Measurements from ENCODE around the gene CEP295NL.
"Not testable (repeated sequence)": the region's sequence is repeated elsewhere in the genome, so short reads cannot be mapped to it uniquely, and the experiment has no call there.

CEP295NL gene

DNA sequence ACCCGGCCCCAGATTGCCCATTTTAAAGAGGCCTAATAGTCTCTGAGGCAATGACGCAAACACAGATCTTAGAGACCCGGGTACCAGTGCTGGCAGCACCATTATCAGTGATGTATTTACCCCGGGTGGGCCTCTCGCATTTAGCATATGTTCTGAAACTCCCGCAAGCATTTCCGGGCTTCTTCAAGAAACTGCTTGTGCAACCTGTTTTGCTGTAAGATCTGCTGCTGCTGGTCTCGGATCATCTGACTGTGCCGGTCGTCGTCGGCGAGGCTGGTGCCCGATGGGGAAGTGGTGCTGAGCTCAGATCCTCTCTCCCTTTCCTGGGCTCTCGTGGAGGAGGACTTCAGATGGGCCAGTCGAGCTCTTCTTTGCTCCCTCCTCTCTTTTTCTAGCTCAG, 12.5 kb downstream of the CEP295NL start:
- DNase-seq (ENCODE audit: low spot score) (no peak), ATAC-seq (ENCODE audit: low read depth) (no peak)
- Histone ChIP-seq H3K4me1 (ENCODE audit: insufficient read depth, poor library complexity, severe bottlenecking) (peaks cover 7% of the 10 kb centered on the region), H3K27ac (ENCODE audit: poor library complexity, severe bottlenecking) (no peak overlapping the region), H3K36me3 (ENCODE audit: low read depth) (no peaks in the 10 kb centered on the region), H3K27me3 (ENCODE audit: insufficient read depth, poor library complexity, severe bottlenecking) (no peaks in the 10 kb centered on the region), H3K9me3 (ENCODE audit: severe bottlenecking) (no peaks in the 10 kb centered on the region), H3K4me3 (ENCODE audit: severe bottlenecking) (no peak overlapping the region)
- TF ChIP-seq, protein P1, sequence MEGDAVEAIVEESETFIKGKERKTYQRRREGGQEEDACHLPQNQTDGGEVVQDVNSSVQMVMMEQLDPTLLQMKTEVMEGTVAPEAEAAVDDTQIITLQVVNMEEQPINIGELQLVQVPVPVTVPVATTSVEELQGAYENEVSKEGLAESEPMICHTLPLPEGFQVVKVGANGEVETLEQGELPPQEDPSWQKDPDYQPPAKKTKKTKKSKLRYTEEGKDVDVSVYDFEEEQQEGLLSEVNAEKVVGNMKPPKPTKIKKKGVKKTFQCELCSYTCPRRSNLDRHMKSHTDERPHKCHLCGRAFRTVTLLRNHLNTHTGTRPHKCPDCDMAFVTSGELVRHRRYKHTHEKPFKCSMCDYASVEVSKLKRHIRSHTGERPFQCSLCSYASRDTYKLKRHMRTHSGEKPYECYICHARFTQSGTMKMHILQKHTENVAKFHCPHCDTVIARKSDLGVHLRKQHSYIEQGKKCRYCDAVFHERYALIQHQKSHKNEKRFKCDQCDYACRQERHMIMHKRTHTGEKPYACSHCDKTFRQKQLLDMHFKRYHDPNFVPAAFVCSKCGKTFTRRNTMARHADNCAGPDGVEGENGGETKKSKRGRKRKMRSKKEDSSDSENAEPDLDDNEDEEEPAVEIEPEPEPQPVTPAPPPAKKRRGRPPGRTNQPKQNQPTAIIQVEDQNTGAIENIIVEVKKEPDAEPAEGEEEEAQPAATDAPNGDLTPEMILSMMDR (IDR thresholded peaks at IDR 0.05; ENCODE audit: poor library complexity, severe bottlenecking), result no peak

DNA sequence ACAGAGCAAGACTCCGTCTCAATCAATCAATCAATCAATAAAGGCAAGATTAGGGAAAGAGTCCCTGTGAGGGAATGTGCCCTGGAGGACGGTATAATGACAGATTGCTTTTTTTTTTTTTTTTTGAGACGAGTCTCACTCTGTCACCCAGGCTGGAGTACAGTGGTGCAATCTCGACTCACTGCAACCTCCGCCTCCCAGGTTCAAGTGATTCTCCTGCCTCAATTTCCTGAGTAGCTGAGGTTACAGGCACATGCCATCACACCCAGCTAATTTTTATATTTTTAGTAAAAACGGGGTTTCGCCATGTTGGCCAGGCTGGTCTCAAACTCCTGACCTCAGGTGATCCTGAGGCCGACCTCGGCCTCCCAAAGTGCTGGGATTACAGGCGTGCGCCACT, 12.9 kb downstream of the CEP295NL start:
- H3K9me3 ChIP-seq (ENCODE audit: severe bottlenecking); H3K4me3 ChIP-seq (ENCODE audit: severe bottlenecking); H3K36me3 ChIP-seq (ENCODE audit: low read depth); H3K27ac ChIP-seq (ENCODE audit: poor library complexity, severe bottlenecking); H3K4me1 ChIP-seq (ENCODE audit: insufficient read depth, poor library complexity, severe bottlenecking); DNase-seq (ENCODE audit: low spot score); H3K27me3 ChIP-seq (ENCODE audit: insufficient read depth, poor library complexity, severe bottlenecking); ATAC-seq (ENCODE audit: low read depth): not testable (repeated sequence)

DNA sequence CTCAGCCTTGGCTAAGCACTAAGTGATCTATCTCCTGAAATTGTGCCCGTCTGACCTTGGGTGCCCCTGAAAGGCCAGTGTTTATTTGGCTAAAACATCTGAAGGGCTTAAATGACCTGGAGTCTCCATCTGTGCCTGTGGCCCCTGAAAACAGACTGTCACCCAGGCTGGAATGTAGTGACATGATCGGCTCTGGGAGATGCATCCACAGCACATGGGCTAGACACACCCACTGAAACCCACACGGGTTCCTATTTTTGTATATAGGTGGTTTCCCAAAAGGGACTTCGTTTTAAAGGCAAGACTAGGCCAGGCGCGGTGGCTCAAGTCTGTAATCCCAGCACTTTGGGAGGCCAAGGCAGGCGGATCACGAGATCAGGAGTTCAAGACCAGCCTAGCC, 13.5 kb downstream of the CEP295NL start:
- TF ChIP-seq, protein P1 (IDR thresholded peaks at IDR 0.05; ENCODE audit: poor library complexity, severe bottlenecking), result no peak

DNA sequence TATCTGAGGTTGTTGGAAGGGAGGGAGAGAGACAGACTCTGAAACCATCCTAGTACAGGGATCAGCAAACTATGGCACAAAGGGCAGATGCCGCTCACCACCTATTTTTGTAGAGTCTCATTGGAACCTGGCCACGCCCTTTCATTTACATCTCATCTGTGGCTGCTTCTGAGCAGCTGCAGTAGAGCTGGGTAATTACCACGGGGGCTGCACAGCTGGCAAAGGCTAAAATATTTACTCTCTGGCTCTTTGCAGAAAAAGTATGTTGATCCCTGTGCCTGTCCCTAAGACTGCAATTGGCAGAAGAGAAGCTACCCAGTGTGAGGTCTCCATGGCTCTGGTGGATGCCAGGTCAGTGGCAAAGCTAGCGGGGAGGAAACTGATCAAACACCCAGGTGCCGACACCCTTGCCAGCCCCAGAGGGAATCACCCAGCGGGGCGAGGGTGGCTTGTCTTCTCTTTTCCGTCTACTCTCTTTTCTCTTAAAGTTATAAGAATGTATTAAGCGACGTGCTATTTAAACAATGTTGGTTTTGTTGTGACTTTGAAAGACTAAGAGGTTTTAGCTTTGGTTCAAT, 14.0 kb downstream of the CEP295NL start:
- H3K36me3 ChIP-seq (ENCODE audit: low read depth), result no peaks in the 10 kb centered on the region
- ATAC-seq (ENCODE audit: low read depth) (no peak), DNase-seq (ENCODE audit: low spot score) (no peak)
- no peak overlapping the region for H3K27ac ChIP-seq (ENCODE audit: poor library complexity, severe bottlenecking)
- H3K9me3 ChIP-seq (ENCODE audit: severe bottlenecking), result no peaks in the 10 kb centered on the region
- H3K4me3 ChIP-seq (ENCODE audit: severe bottlenecking), result no peak overlapping the region
- TF ChIP-seq, protein P1 (IDR thresholded peaks at IDR 0.05; ENCODE audit: poor library complexity, severe bottlenecking), result no peak
- no peaks in the 10 kb centered on the region for H3K27me3 ChIP-seq (ENCODE audit: insufficient read depth, poor library complexity, severe bottlenecking)
- H3K4me1 ChIP-seq (ENCODE audit: insufficient read depth, poor library complexity, severe bottlenecking), result peaks cover 15% of the 10 kb centered on the region

More for the DNA sequence above, 13.5 kb downstream of the CEP295NL start:
- no peaks in the 10 kb centered on the region for H3K9me3 ChIP-seq (ENCODE audit: severe bottlenecking)
- DNase-seq (ENCODE audit: low spot score), result no peak
- ATAC-seq (ENCODE audit: low read depth), result no peak
- no peak overlapping the region for H3K4me3 ChIP-seq (ENCODE audit: severe bottlenecking)
- H3K4me1 ChIP-seq (ENCODE audit: insufficient read depth, poor library complexity, severe bottlenecking), result peaks cover 10% of the 10 kb centered on the region
- H3K36me3 ChIP-seq (ENCODE audit: low read depth), result no peaks in the 10 kb centered on the region
- no peak overlapping the region for H3K27ac ChIP-seq (ENCODE audit: poor library complexity, severe bottlenecking)
- H3K27me3 ChIP-seq (ENCODE audit: insufficient read depth, poor library complexity, severe bottlenecking), result no peaks in the 10 kb centered on the region

DNA sequence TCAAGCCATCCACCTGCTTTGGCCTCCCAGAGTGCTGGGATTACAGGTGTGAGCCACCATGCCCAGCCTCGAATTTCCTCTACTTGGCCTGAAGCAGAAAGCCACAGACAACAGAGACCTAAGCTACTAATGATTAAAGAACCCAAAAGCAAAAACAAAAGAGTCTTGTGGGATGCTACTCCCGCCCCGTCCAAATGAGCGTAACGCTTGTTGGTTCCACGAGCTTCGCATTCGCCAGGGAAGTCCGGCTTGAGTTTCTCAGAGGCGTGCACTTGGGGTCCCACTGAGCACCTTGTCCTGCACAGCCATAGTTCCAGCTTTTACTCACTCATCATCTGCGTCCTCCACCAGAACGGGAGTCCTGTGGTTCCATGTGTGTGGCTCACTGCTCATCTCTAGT, 16.0 kb downstream of the CEP295NL start:
- Histone ChIP-seq H3K27ac (ENCODE audit: poor library complexity, severe bottlenecking) (no peak overlapping the region), H3K4me3 (ENCODE audit: severe bottlenecking) (no peak overlapping the region), H3K9me3 (ENCODE audit: severe bottlenecking) (no peaks in the 10 kb centered on the region), H3K4me1 (ENCODE audit: insufficient read depth, poor library complexity, severe bottlenecking) (peaks cover 32% of the 10 kb centered on the region), H3K27me3 (ENCODE audit: insufficient read depth, poor library complexity, severe bottlenecking) (no peaks in the 10 kb centered on the region), H3K36me3 (ENCODE audit: low read depth) (no peaks in the 10 kb centered on the region)
- TF ChIP-seq, protein P1 (IDR thresholded peaks at IDR 0.05; ENCODE audit: poor library complexity, severe bottlenecking), result no peak
- ATAC-seq (ENCODE audit: low read depth) (no peak), DNase-seq (ENCODE audit: low spot score) (no peak)

All from RWPE2 (cell line).